GM12874 (cell line): ENCODE measurements around the gene CNTFR.

Source experiments
- TF ChIP-seq, protein P1 (sequence below): IDR thresholded peaks from 2 replicates; pipeline ENCODE4 v1.5.1; 2011; ENCODE audit warnings: low read depth, mild to moderate bottlenecking, control low read depth, low read length, moderate library complexity; ENCODE audit not compliant: insufficient read depth

The CNTFR gene

DNA sequence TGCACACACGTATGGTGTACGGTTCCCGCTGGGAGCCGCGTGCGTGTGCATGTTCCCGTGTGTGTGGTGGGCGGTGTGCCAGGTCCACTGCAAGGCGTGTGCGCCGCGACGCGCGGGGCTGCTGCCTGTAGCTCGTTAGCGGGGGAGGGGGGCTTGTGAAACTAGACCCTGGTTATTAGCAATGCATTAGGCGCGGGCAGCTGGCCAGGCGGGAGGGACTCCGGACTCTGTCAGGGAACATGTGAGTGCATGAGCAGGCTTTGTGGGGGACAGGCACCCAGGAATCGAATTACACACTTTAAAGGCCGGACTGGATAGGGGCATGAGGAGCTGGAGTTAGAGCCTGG, 34.5 kb downstream of the CNTFR start:
- TF ChIP-seq, protein P1, sequence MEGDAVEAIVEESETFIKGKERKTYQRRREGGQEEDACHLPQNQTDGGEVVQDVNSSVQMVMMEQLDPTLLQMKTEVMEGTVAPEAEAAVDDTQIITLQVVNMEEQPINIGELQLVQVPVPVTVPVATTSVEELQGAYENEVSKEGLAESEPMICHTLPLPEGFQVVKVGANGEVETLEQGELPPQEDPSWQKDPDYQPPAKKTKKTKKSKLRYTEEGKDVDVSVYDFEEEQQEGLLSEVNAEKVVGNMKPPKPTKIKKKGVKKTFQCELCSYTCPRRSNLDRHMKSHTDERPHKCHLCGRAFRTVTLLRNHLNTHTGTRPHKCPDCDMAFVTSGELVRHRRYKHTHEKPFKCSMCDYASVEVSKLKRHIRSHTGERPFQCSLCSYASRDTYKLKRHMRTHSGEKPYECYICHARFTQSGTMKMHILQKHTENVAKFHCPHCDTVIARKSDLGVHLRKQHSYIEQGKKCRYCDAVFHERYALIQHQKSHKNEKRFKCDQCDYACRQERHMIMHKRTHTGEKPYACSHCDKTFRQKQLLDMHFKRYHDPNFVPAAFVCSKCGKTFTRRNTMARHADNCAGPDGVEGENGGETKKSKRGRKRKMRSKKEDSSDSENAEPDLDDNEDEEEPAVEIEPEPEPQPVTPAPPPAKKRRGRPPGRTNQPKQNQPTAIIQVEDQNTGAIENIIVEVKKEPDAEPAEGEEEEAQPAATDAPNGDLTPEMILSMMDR: no peak

DNA sequence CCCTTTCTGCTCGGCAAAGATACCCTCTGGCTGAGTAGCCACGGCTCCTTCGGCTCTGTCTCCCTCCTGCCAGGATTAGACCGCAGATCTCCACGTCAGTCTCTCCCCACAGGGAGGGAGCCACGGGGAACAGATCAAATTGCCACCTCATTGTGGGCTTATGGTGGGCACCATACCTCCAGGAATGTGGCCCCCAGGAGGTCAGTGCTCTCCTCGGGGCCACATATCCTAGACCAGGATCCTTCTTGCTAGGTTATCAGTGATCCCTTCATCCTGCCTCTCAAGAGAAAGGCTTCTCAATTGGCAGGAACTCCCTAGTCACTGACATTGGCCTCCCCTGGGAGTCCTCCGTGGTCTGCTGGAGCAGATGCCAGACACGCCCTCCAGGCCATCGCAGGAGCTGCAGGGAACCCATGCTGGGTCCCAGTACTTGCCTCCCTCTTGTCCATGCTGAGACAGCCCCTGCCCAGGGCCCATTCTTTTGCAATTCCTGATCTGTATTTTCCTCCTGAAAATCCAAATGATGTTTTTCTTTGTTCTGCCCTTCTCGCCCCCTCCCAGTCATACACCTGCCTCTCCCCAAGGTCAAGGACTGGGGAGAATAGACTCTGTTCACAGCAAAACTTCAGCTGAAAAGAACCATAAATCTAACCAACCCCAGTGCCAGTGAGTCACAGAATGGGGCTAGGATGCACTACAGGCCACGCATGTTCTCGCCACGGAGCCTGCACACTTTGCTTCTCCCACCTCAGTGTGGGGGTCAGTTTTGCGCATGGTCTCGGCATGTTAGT, 35.1 kb downstream of the CNTFR start:
- TF ChIP-seq, protein P1: no peak

DNA sequence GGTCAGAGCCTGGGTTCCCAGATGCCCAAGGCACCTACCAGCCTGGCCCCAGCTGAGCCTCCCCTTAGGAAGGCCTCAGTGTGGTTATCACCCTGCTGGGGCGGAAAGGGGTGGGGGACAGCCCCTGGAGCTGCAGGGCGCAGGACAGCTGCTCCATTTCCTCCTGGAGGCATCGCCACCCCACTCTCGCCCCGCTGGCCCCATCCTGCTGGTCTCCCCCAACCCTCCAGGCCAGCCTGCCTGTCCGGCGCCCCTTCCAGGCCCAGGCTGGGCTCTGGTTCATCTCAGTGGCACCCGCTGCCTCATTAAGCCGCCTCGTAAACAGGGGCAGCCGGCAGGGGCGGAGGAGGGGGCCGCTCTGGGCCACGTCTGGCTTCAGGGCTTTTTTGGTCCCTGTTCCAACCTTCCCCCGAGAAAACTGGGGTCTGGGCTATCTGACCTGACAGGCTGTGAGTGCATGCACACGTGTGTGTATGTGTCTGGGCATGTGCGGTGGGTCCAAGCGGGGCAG, 36.0 kb downstream of the CNTFR start:
- TF ChIP-seq, protein P1: no peak

- TF ChIP-seq, protein P1: no peak
Measured at GRCh38 chr9:34552986-34553385, 36.5 kb downstream of the CNTFR start.

- TF ChIP-seq, protein P1: no peak
Measured at GRCh38 chr9:34552606-34552981, 36.9 kb downstream of the CNTFR start.

DNA sequence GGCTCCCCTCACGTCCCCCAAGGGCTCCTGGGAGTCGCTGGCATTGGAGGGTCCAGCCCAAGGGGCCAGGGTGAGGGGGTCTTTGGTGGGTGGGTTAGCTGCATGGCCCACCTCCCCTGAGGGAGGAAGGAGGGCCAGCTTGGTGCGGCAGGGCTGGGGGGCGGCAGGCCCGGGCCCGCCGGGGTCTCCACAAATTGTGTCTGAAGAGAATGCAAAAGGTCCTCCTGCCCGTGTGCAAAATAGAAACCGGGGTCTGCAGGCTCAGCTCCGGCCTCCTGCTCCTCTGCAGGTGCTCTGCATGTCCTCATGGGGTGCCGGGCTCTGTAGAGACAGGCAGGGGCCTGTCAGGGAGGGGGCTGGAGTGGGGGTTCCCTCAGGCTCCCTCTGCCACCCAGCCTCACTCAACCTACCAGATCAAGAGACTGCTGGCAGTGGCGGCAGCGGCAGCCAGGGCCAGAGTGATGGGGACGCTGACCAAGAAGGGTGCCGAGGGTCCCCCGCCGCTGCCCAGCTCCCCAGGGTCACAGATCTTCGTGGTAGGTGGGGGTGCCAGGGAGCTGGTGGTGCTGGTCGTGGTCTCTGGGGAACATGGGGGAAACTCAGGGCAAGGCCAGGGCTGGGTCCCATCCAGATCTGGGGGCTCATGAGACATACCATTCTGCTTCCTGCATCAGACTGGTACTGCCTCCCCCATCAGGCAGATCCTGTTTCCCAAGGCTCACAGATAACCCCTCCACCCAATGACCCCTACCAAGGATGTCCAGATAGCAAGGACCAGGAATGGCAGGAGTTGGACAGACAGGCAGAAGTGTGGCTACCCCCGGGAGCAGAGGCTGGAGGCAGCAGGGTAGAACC, 37.5 kb downstream of the CNTFR start:
- TF ChIP-seq, protein P1: no peak

DNA sequence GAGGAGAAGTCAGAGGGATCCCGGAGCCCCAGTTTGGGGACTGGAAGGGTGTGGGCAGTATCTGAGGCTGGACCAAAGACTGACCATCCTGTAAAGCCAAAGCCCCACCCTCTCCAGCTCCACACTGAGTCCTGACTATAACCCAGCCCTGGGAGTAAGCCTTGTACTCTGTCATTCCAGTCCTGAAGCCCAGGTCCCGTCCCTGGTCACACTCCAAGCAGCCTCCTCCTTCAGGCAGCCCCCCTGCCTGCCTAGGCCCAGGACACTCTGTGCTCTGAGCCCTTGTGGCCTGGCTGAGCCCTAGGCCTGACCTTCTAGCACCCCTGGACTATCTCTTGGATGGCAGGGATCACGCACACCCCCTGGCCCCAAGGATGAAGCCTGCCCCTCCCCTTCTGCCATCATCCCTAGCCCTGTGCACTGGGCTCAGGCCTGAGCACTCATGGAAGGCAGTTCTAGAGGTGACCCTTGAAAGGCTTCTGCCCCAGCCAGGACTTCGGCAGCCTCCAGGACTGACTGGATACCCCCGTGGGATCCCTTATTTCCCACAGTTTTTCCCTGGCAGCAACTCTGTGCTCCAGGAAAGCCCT, 38.7 kb downstream of the CNTFR start:
- TF ChIP-seq, protein P1: no peak
